Esophagus muscularis mucosa (tissue), 4 donors: Measurements from ENCODE around the gene PNMA8C. TPM values are rescaled to one million over a fixed set of nuclear protein-coding genes. Genes with fewer than 3 reads are reported as not detected.
A peak's percentile ranks its signal among the peaks of the same experiment; 100 is the strongest.

Experiments
- DNase-seq: peaks from one replicate; pipeline ENCODE4 v3.0.0-alpha.2; 2017; ENCODE audit errors: extremely low spot score
- H3K27ac ChIP-seq, 4 donors: fragments of 200-600 bp; sonication (generic); replicated peaks in 1 of 4; 1 replicate in 3 of 4; 2 replicates in 1 of 4; pipeline ENCODE4 v1.5.1; 2016 to 2019; ENCODE audit warnings: mild to moderate bottlenecking in 1 of 4
- H3K27me3 ChIP-seq, 4 donors: fragments of 200-600 bp; sonication (generic); one replicate each; pipeline versions ENCODE4 v1.5.1 to v1.6.0; 2016 to 2019
- H3K36me3 ChIP-seq, 4 donors: fragments of 200-600 bp; sonication (generic); one replicate each; pipeline ENCODE4 v1.5.1; 2016 to 2019
- H3K4me1 ChIP-seq, 4 donors: fragments of 200-600 bp; sonication (generic); one replicate each; pipeline ENCODE4 v1.5.1; 2016 to 2019
- H3K4me3 ChIP-seq, 4 donors: fragments of 200-600 bp; sonication (generic); 1 replicate in 2 of 4; 2 replicates in 2 of 4; pipeline ENCODE4 v1.5.1; 2016 to 2019; ENCODE audit warnings: mild to moderate bottlenecking in 4 of 4, moderate library complexity in 1 of 4
- H3K9me3 ChIP-seq, 4 donors: fragments of 200-600 bp; sonication (generic); 1 replicate in 3 of 4; 2 replicates in 1 of 4; pipeline ENCODE4 v1.5.1; 2016 to 2019
- EP300 ChIP-seq: sonication (generic); formaldehyde crosslinking; IDR thresholded peaks from one replicate; pipeline ENCODE4 v1.6.1; 2017; ENCODE audit warnings: antibody characterized with exemption
- POLR2A ChIP-seq: fragments of 450-650 bp; IDR thresholded peaks from one replicate; pipeline ENCODE4 v1.6.1; 2017; ENCODE audit warnings: antibody characterized with exemption, moderate library complexity, mild to moderate bottlenecking, low read depth
- POLR2AphosphoS5 ChIP-seq, 2 donors: sonication (generic); formaldehyde crosslinking; IDR thresholded peaks; one replicate each; pipeline ENCODE4 v1.6.1; 2017; ENCODE audit warnings: antibody characterized with exemption in 2 of 2
- WGBS: methylation state at CpG from one replicate; pipeline ENCODE4 v1.1.5; 2018; 5-methylcytosine and 5-hydroxymethylcytosine counted together
- intact Hi-C: fragments of 100-400 bp; cut with DNase I; formaldehyde crosslinking; loops from one replicate; pipeline ENCODE4 v1.15.1; 2023
- total RNA-seq, 4 donors: library from RNA; depleted of rRNA; stranded (reverse); fragments of >200 nt; gene quantifications; one replicate each; pipeline versions ENCODE4 v1.1.0 to v1.2.1, GENCODE V29; 2016
- TF ChIP-seq, protein P1 (sequence below), 3 experiments: fragments of 200-600 bp in 2 of 3; fragments of 450-650 bp in 1 of 3; sonication (generic) in 2 of 3; IDR thresholded peaks; one replicate each; pipeline ENCODE4 v1.5.1; 2017 to 2019; ENCODE audit warnings: antibody characterized with exemption in 3 of 3, mild to moderate bottlenecking in 2 of 3, moderate library complexity in 1 of 3

The PNMA8C gene
- total RNA-seq, 4 donors from 2014 or later = 0.13 to 0.42 (median 0.17) TPM

DNA sequence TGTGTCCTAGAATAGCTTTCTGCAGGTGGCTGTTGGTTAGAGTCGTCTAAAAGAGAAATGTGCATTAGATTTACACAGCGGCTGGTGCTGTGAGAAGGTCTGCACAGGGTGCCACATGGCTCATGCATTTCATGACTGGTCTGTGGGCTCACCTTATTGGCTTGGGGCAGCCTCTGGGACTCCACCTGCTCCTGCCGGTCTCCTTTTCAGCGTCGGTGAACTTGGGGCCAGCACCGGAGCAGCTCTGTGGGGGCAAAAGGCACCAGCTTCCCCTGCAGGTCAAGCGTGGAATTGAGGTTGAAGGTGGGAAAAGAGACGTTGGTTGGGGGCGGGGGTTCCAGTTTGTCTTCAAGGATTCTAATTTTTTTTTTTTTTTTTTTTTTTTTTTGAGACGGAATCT lies 3.1 kb upstream of the PNMA8C start:
- Histone ChIP-seq H3K9me3 (no peaks in the 10 kb centered on the region), H3K4me1 (peaks cover 5 to 14% (median 12%) of the 10 kb centered on the region in 4 donors), H3K36me3 (no peaks in the 10 kb centered on the region), H3K27me3 (peaks cover 0 to 43% (median 0%) of the 10 kb centered on the region in 4 donors), H3K4me3 (no peak overlapping the region), H3K27ac (no peak overlapping the region)
- WGBS = 61% methylated on average over 10 of the region's 10 CpGs
- TF ChIP-seq POLR2AphosphoS5 (IDR thresholded peaks at IDR 0.05) (no peak), POLR2A (no peak), EP300 (no peak)
- TF ChIP-seq, protein P1, sequence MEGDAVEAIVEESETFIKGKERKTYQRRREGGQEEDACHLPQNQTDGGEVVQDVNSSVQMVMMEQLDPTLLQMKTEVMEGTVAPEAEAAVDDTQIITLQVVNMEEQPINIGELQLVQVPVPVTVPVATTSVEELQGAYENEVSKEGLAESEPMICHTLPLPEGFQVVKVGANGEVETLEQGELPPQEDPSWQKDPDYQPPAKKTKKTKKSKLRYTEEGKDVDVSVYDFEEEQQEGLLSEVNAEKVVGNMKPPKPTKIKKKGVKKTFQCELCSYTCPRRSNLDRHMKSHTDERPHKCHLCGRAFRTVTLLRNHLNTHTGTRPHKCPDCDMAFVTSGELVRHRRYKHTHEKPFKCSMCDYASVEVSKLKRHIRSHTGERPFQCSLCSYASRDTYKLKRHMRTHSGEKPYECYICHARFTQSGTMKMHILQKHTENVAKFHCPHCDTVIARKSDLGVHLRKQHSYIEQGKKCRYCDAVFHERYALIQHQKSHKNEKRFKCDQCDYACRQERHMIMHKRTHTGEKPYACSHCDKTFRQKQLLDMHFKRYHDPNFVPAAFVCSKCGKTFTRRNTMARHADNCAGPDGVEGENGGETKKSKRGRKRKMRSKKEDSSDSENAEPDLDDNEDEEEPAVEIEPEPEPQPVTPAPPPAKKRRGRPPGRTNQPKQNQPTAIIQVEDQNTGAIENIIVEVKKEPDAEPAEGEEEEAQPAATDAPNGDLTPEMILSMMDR (IDR thresholded peaks at IDR 0.05) = no peak
- intact Hi-C loops = no loop called here
- DNase-seq = no peak

DNA sequence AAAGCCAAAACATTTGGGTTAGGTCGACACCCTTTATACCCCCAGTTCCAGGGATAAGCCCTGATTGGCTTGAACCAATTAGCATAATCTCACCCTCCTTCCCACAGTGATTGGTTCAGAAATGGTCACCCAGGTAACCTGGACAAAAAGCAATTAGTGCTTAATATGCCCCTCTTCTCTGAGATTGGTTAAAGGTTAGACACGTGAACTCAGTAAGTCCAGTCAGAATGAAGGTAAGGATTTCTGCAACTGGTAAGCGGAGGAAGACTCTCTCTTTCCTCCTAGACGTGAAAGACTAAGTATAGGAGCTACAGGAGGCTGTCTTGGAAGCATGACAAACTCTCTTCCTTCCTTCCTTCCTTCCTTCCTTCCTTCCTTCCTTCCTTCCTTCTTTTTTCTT lies 1.3 kb upstream of the PNMA8C start:
- no peak overlapping the region for H3K27ac ChIP-seq
- H3K4me3 ChIP-seq = no peak overlapping the region
- peaks cover 5 to 26% (median 22%) of the 10 kb centered on the region in 4 donors for H3K4me1 ChIP-seq
- H3K9me3 ChIP-seq = no peaks in the 10 kb centered on the region
- WGBS = 84% methylated on average over 4 of the region's 4 CpGs
- TF ChIP-seq POLR2A (no peak), POLR2AphosphoS5 (IDR thresholded peaks at IDR 0.05) (no peak), EP300 (no peak)
- TF ChIP-seq, protein P1 (IDR thresholded peaks at IDR 0.05) = no peak
- H3K36me3 ChIP-seq = no peaks in the 10 kb centered on the region
- no peak for DNase-seq
- intact Hi-C loops = no loop called here
- peaks cover 0 to 52% (median 0%) of the 10 kb centered on the region in 4 donors for H3K27me3 ChIP-seq

- intact Hi-C loops = no loop called here
These were observed 1.2 kb downstream of the PNMA8C start for GRCh38 chr19:46427518-46428045.

GRCh38 chr19:46426506-46427162 lies 2.1 kb downstream of the PNMA8C start:
- Histone ChIP-seq H3K9me3 (no peaks in the 10 kb centered on the region), H3K27ac (peak overlapping the region in 2 of 4 donors; percentile 35 to 64), H3K27me3 (peaks cover 0 to 40% (median 0%) of the 10 kb centered on the region in 4 donors), H3K4me3 (peak overlapping the region; percentile 52 to 57 (median 54)), H3K36me3 (no peaks in the 10 kb centered on the region), H3K4me1 (peaks cover 5 to 26% (median 22%) of the 10 kb centered on the region in 4 donors)
- TF ChIP-seq POLR2AphosphoS5 (IDR thresholded peaks at IDR 0.05) = peak in 1 of 2 donors; percentile 24
- TF ChIP-seq, protein P1 (IDR thresholded peaks at IDR 0.05) = no peak
- intact Hi-C loops = no loop called here
- WGBS = 2% methylated on average over 24 of the region's 32 CpGs
- DNase-seq = no peak

More at GRCh38 chr19:46427518-46428045, 1.2 kb downstream of the PNMA8C start:
- TF ChIP-seq POLR2AphosphoS5 (IDR thresholded peaks at IDR 0.05) (no peak), EP300 (no peak), POLR2A (no peak)
- TF ChIP-seq, protein P1 (IDR thresholded peaks at IDR 0.05) = no peak
- WGBS = 89% methylated on average over 17 of the region's 17 CpGs
- Histone ChIP-seq H3K4me3 (no peak overlapping the region), H3K36me3 (no peaks in the 10 kb centered on the region), H3K9me3 (no peaks in the 10 kb centered on the region), H3K27ac (no peak overlapping the region), H3K27me3 (peaks cover 0 to 31% (median 0%) of the 10 kb centered on the region in 4 donors), H3K4me1 (peaks cover 5 to 26% (median 22%) of the 10 kb centered on the region in 4 donors)
- no peak for DNase-seq
